PC-3 (cell line): ENCODE data around the gene PRDM2. TPM values are rescaled to one million over a fixed set of nuclear protein-coding genes. Genes with fewer than 3 reads are reported as not detected.

Experiments
- ATAC-seq: fragments of 200-7000 bp; cut with Tn5 transposase; 2 replicates; pipeline ENCODE4 v1.9.1; 2020; ENCODE audit warnings: mild to moderate bottlenecking, moderate library complexity
- BruUV-seq: library from RNA; stranded (reverse); fragments of 400-500 nt; replicated peaks from 2 replicates; lab custom pipeline; 2021; lab: Mats Ljungman, UMichigan
- CTCF ChIA-PET: fragments of 300-600 bp; sonication (Branson Sonifier 250); formaldehyde crosslinking; loops from one replicate; lab custom pipeline; 2022; ENCODE audit warnings: antibody characterized with exemption; lab: Charles Lee
- POLR2A ChIA-PET: fragments of 300-600 bp; sonication (Branson Sonifier 250); formaldehyde crosslinking; loops from one replicate; lab custom pipeline; 2022; ENCODE audit warnings: antibody characterized with exemption; ENCODE audit not compliant: unreplicated experiment; lab: Charles Lee
- DNase-seq: peaks from one replicate; pipeline ENCODE4 v3.0.0-alpha.2; 2015
- H2AFZ ChIP-seq: fragments of 300-600 bp; sonication (generic); 2 replicates; pipeline ENCODE4 v1.6.0; 2016; ENCODE audit warnings: antibody characterized with exemption, low read length
- H3F3A ChIP-seq: fragments of 300-600 bp; sonication (generic); one replicate; pipeline ENCODE4 v1.6.0; 2017; ENCODE audit warnings: antibody characterized with exemption, low read length, control low read depth, mild to moderate bottlenecking; ENCODE audit not compliant: unreplicated experiment
- H3K27ac ChIP-seq: fragments of 300-600 bp; sonication (generic); 2 replicates; pipeline ENCODE4 v1.5.1; 2016; ENCODE audit warnings: mild to moderate bottlenecking, low read length
- H3K27me3 ChIP-seq: fragments of 300-600 bp; sonication (generic); 2 replicates; pipeline ENCODE4 v1.6.1; 2016; ENCODE audit warnings: low read length, mixed read lengths
- H3K36me3 ChIP-seq: fragments of 300-600 bp; sonication (generic); 2 replicates; pipeline ENCODE4 v1.6.1; 2016; ENCODE audit warnings: low read depth, mixed run types, low read length, mixed read lengths
- H3K4me1 ChIP-seq: fragments of 300-600 bp; sonication (generic); 2 replicates; pipeline ENCODE4 v1.5.1; 2016; ENCODE audit warnings: low read length; ENCODE audit not compliant: insufficient read depth
- H3K4me2 ChIP-seq: fragments of 300-600 bp; sonication (generic); 2 replicates; pipeline ENCODE4 v1.6.0; 2016; ENCODE audit warnings: low read length
- H3K4me3 ChIP-seq: fragments of 300-600 bp; sonication (generic); 2 replicates; pipeline ENCODE4 v1.5.1; 2016; ENCODE audit warnings: mild to moderate bottlenecking, low read length, mixed read lengths
- H3K79me2 ChIP-seq: fragments of 300-600 bp; sonication (generic); 2 replicates; pipeline ENCODE4 v1.6.1; 2017; ENCODE audit warnings: low read length, mixed read lengths
- H3K9ac ChIP-seq: fragments of 300-600 bp; sonication (generic); 2 replicates; pipeline ENCODE4 v1.6.0; 2016; ENCODE audit warnings: mild to moderate bottlenecking, low read length
- H3K9me2 ChIP-seq: fragments of 300-600 bp; sonication (generic); replicated peaks from 2 replicates; pipeline ENCODE4 v1.6.1; 2016; ENCODE audit warnings: mixed run types, low read length, mixed read lengths
- H3K9me3 ChIP-seq: fragments of 300-600 bp; sonication (generic); 2 replicates; pipeline ENCODE4 v1.6.1; 2016; ENCODE audit warnings: low read length, mixed read lengths
- H4K20me1 ChIP-seq: fragments of 300-600 bp; sonication (generic); 2 replicates; pipeline ENCODE4 v1.6.1; 2016; ENCODE audit warnings: low read length, mixed read lengths
- EZH2 ChIP-seq: fragments of 300-600 bp; sonication (generic); IDR thresholded peaks from one replicate; pipeline ENCODE4 v1.6.1; 2017; ENCODE audit warnings: antibody characterized with exemption, mild to moderate bottlenecking, low read length; ENCODE audit not compliant: unreplicated experiment
- EZH2phosphoT487 ChIP-seq: fragments of 300-600 bp; sonication (generic); IDR thresholded peaks from 2 replicates; pipeline ENCODE4 v1.6.1; 2018; ENCODE audit warnings: mild to moderate bottlenecking, antibody characterized with exemption, low read length, borderline replicate concordance
- intact Hi-C: fragments of 100-400 bp; cut with micrococcal nuclease; formaldehyde crosslinking; loops from 2 replicates; pipeline ENCODE4 v1.9.0; 2023
- total RNA-seq: library from RNA; depleted of rRNA; stranded (reverse); fragments of >200 nt; gene quantifications from 2 replicates; pipeline ENCODE4 v1.2.3, GENCODE V29; 2014
- TF ChIP-seq, protein P1 (sequence below): fragments of 300-600 bp; sonication (generic); conservative IDR thresholded peaks from 2 replicates; pipeline ENCODE4 v1.5.1; 2017; ENCODE audit warnings: antibody characterized with exemption, low read depth, mild to moderate bottlenecking, low read length

Gene PRDM2
- total RNA-seq, 1 experiment from 2014 or later: 9.4 TPM

DNA sequence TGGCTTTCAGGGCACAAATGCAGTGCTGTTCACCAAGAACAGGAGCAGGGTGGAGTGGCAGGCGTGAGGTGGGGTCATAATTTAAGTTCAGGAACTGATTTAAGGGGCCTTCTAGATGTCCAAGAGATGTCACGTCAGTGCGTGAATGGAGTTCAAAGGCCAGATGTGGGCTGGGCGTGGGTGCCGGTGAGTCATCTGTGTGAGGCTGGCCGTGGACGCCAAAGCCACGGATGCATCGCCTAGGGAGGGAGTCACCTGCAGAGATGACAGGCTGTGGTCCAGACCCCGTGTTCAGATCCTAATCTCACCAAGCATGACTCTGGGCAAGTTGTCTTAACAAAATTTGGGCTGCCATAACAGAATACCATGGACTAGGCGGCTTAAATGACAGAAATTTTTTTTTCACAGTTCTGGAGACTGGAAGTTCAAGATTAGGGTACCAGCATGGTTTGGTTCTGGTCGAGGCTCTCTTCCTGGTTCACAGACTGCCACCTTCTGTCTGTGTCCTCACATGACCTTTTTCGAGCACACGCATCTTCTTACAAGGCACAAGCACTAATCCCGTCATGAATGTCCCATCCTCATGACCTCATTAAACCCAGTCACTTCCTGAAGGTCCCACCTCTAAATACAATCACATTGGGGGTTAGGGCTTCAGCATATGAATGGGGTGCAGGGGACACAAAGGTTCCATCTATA, 109.6 kb downstream of the PRDM2 start:
- ATAC-seq (no peak; the same call in 1 of the 2 replicates), DNase-seq (no peak)
- no peaks in the 10 kb centered on the region for H3K9me2 ChIP-seq
- ChIA-PET POLR2A (no interaction called here), CTCF (no interaction called here)
- H2AFZ ChIP-seq: no peak overlapping the region
- H3K4me3 ChIP-seq: no peak overlapping the region
- H3K27ac ChIP-seq: no peak overlapping the region
- H3K4me1 ChIP-seq: no peaks in the 10 kb centered on the region
- intact Hi-C loops: no loop called here
- TF ChIP-seq EZH2 (no peak), EZH2phosphoT487 (no peak)
- TF ChIP-seq, protein P1, sequence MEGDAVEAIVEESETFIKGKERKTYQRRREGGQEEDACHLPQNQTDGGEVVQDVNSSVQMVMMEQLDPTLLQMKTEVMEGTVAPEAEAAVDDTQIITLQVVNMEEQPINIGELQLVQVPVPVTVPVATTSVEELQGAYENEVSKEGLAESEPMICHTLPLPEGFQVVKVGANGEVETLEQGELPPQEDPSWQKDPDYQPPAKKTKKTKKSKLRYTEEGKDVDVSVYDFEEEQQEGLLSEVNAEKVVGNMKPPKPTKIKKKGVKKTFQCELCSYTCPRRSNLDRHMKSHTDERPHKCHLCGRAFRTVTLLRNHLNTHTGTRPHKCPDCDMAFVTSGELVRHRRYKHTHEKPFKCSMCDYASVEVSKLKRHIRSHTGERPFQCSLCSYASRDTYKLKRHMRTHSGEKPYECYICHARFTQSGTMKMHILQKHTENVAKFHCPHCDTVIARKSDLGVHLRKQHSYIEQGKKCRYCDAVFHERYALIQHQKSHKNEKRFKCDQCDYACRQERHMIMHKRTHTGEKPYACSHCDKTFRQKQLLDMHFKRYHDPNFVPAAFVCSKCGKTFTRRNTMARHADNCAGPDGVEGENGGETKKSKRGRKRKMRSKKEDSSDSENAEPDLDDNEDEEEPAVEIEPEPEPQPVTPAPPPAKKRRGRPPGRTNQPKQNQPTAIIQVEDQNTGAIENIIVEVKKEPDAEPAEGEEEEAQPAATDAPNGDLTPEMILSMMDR: 0 out of 2 replicates have a peak, but pooled peaks have one; percentile 12
- H3K9me3 ChIP-seq: no peaks in the 10 kb centered on the region
- no peak overlapping the region for H3K9ac ChIP-seq
- H3F3A ChIP-seq: no peaks in the 10 kb centered on the region
- no peaks in the 10 kb centered on the region for H4K20me1 ChIP-seq
- no peaks in the 10 kb centered on the region for H3K27me3 ChIP-seq
- no peaks in the 10 kb centered on the region for H3K79me2 ChIP-seq
- H3K4me2 ChIP-seq: no peak overlapping the region
- no peaks in the 10 kb centered on the region for H3K36me3 ChIP-seq
- no TSS peak for BruUV-seq

DNA sequence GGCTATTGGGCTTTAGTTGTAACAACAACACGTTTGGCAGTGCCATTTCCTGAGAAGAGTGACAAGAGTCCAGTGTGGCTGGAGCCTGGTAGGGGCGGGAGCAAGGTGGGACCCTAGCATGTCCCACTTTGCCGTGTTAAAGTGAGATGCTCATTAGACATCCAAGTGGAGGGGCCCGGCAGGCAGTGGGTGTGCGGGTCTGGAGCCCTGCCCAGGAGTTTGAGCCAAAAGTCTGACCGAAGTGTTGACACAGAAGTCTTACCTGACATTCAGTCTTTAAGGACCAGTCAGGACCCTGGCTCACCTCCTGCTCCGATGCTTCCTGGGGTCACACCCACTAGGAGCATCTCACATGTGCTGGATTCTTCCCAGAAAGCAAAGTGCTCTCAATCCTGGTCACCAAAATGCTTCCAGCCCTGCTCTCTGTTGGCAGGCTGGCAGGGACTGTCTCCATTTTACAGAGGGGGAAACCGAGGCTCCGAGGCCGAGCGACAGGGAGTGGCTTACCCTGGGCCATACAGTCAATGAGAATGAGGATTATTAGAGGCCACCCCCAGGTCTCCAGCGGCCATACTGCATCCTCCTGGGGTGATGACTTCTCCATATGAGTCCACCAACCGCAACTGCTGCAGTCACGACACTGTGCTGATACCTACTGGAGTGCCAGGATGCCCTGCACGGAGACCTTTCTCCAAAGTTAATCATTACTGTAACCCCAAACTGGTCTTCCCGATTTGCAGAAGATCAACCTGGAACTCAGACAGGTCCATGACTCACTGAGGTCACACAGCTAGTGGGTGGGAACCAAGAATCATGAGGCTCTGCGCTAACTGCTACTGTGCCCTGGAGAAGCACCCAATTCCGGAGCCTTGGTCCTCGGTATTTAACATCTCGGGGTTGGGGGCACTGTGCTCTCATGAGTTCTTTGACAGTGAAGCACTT, 112.7 kb downstream of the PRDM2 start:
- peak; percentile 46 for DNase-seq
- Histone ChIP-seq H3K9me3 (no peaks in the 10 kb centered on the region), H3K79me2 (no peaks in the 10 kb centered on the region), H3K9ac (no peak overlapping the region), H3K9me2 (no peaks in the 10 kb centered on the region), H3K27me3 (no peaks in the 10 kb centered on the region), H3K4me3 (no peak overlapping the region), H3K36me3 (no peaks in the 10 kb centered on the region), H4K20me1 (no peaks in the 10 kb centered on the region), H3F3A (no peaks in the 10 kb centered on the region), H3K4me2 (no peak overlapping the region), H2AFZ (no peak overlapping the region), H3K4me1 (no peaks in the 10 kb centered on the region), H3K27ac (no peak overlapping the region)
- CTCF ChIA-PET: no interaction called here
- BruUV-seq: no TSS peak
- intact Hi-C loops: no loop called here
- POLR2A ChIA-PET: no interaction called here
- no peak for ATAC-seq
- TF ChIP-seq EZH2 (no peak), EZH2phosphoT487 (no peak)
- TF ChIP-seq, protein P1: no peak
